ENCODE data around the gene MRM2.

GRCh38 chr7:2224491-2224928 lies 17.5 kb downstream of the MRM2 start:
- TF ChIP-seq, protein P1, sequence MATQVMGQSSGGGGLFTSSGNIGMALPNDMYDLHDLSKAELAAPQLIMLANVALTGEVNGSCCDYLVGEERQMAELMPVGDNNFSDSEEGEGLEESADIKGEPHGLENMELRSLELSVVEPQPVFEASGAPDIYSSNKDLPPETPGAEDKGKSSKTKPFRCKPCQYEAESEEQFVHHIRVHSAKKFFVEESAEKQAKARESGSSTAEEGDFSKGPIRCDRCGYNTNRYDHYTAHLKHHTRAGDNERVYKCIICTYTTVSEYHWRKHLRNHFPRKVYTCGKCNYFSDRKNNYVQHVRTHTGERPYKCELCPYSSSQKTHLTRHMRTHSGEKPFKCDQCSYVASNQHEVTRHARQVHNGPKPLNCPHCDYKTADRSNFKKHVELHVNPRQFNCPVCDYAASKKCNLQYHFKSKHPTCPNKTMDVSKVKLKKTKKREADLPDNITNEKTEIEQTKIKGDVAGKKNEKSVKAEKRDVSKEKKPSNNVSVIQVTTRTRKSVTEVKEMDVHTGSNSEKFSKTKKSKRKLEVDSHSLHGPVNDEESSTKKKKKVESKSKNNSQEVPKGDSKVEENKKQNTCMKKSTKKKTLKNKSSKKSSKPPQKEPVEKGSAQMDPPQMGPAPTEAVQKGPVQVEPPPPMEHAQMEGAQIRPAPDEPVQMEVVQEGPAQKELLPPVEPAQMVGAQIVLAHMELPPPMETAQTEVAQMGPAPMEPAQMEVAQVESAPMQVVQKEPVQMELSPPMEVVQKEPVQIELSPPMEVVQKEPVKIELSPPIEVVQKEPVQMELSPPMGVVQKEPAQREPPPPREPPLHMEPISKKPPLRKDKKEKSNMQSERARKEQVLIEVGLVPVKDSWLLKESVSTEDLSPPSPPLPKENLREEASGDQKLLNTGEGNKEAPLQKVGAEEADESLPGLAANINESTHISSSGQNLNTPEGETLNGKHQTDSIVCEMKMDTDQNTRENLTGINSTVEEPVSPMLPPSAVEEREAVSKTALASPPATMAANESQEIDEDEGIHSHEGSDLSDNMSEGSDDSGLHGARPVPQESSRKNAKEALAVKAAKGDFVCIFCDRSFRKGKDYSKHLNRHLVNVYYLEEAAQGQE (IDR thresholded peaks at IDR 0.05; ENCODE audit: insufficient read depth in 1 of 2, low read depth in 2 of 2, low read length in 2 of 2), result no peak
- TF ChIP-seq POLR2AphosphoS5 (IDR thresholded peaks at IDR 0.05; ENCODE audit: low read depth, low read length), result no peak

Data from PFSK-1 (cell line).